C4-2B (cell line): Measurements from ENCODE around the gene STT3B.

Source experiments
- CTCF ChIP-seq: fragments of 450-650 bp; conservative IDR thresholded peaks from 2 replicates; pipeline ENCODE4 v1.5.1; 2017; ENCODE audit warnings: mild to moderate bottlenecking
- ZFX ChIP-seq: fragments of 450-650 bp; IDR thresholded peaks from 2 replicates; pipeline ENCODE4 v1.6.1; 2017

GRCh38 chr3:31490502-31490901 is 42.2 kb upstream of the STT3B start:
- no peak for TF ChIP-seq CTCF
- no peak for TF ChIP-seq ZFX
